Liver (tissue), 9 donors: ENCODE results near the gene MCFD2. TPM values are rescaled to one million over a fixed set of nuclear protein-coding genes. Genes with fewer than 3 reads are reported as not detected.

Experiments
- DNase-seq: peaks from one replicate; pipeline ENCODE4 v3.0.0-alpha.2; 2017; ENCODE audit warnings: low spot score
- H3K27ac ChIP-seq, 2 donors: one replicate each; pipeline ENCODE4 v1.7.0; 2013; ENCODE audit warnings: inconsistent platforms in 2 of 2, low read length in 2 of 2, control low read depth in 1 of 2, low read depth in 1 of 2, mild to moderate bottlenecking in 1 of 2
- H3K27me3 ChIP-seq, 4 donors: one replicate each; pipeline versions ENCODE4 v1.6.1 to v1.7.0; 2013; ENCODE audit warnings: low read length in 3 of 4, inconsistent platforms in 1 of 4, mild to moderate bottlenecking in 1 of 4, moderate library complexity in 1 of 4; ENCODE audit not compliant: control insufficient read depth in 4 of 4, insufficient read depth in 4 of 4
- H3K36me3 ChIP-seq, 4 donors: one replicate each; pipeline versions ENCODE4 v1.6.1 to v1.7.0; 2013; ENCODE audit warnings: low read length in 3 of 4, mild to moderate bottlenecking in 3 of 4, low read depth in 1 of 4, moderate library complexity in 1 of 4; ENCODE audit not compliant: control insufficient read depth in 4 of 4, insufficient read depth in 3 of 4
- H3K4me1 ChIP-seq, 4 donors: one replicate each; pipeline versions ENCODE4 v1.6.1 to v1.7.0; 2013; ENCODE audit warnings: low read length in 3 of 4, mild to moderate bottlenecking in 3 of 4, moderate library complexity in 1 of 4; ENCODE audit not compliant: control insufficient read depth in 4 of 4, insufficient read depth in 4 of 4
- H3K4me3 ChIP-seq, 3 donors: one replicate each; pipeline versions ENCODE4 v1.6.1 to v1.7.0; 2013; ENCODE audit warnings: low read length in 3 of 3, control low read depth in 1 of 3, low read depth in 1 of 3, mild to moderate bottlenecking in 1 of 3
- H3K9ac ChIP-seq, 2 donors: one replicate each; pipeline ENCODE4 v1.7.0; 2013; ENCODE audit warnings: low read length in 2 of 2, mild to moderate bottlenecking in 2 of 2, moderate library complexity in 2 of 2, control low read depth in 1 of 2, low read depth in 1 of 2
- H3K9me3 ChIP-seq, 4 donors: one replicate each; pipeline versions ENCODE4 v1.6.1 to v1.7.0; 2013; ENCODE audit warnings: low read length in 3 of 4; ENCODE audit not compliant: control insufficient read depth in 4 of 4
- EGR1 ChIP-seq, 2 donors: IDR thresholded peaks; 2 replicates each; pipeline ENCODE4 v1.6.1; 2016 to 2018; ENCODE audit warnings: antibody characterized with exemption in 2 of 2, low read depth in 2 of 2
- FOXA1 ChIP-seq: IDR thresholded peaks from 2 replicates; pipeline ENCODE4 v1.6.1; 2016; ENCODE audit warnings: antibody characterized with exemption
- FOXA2 ChIP-seq: IDR thresholded peaks from 2 replicates; pipeline ENCODE4 v1.6.1; 2016; ENCODE audit warnings: antibody characterized with exemption
- GABPA ChIP-seq, 2 donors: IDR thresholded peaks in 1 of 2; conservative IDR thresholded peaks in 1 of 2; 2 replicates each; pipeline ENCODE4 v1.6.1; 2016; ENCODE audit warnings: antibody characterized with exemption in 2 of 2, mild to moderate bottlenecking in 1 of 2, moderate library complexity in 1 of 2
- HNF4G ChIP-seq: IDR thresholded peaks from 2 replicates; pipeline ENCODE4 v1.6.1; 2016; ENCODE audit warnings: antibody characterized with exemption
- JUND ChIP-seq, 2 donors: IDR thresholded peaks; 2 replicates each; pipeline ENCODE4 v1.6.1; 2016; ENCODE audit warnings: antibody characterized with exemption in 2 of 2
- NR2F2 ChIP-seq: IDR thresholded peaks from 2 replicates; pipeline ENCODE4 v1.6.1; 2016; ENCODE audit warnings: antibody characterized with exemption
- RXRA ChIP-seq, 2 donors: IDR thresholded peaks; 2 replicates each; pipeline ENCODE4 v1.6.1; 2017 to 2018; ENCODE audit warnings: antibody characterized with exemption in 2 of 2, mild to moderate bottlenecking in 1 of 2
- SP1 ChIP-seq: IDR thresholded peaks from 2 replicates; pipeline ENCODE4 v1.6.1; 2018; ENCODE audit warnings: antibody characterized with exemption, mild to moderate bottlenecking
- TAF1 ChIP-seq: conservative IDR thresholded peaks from 2 replicates; pipeline ENCODE4 v1.6.1; 2016; ENCODE audit warnings: antibody characterized with exemption, mild to moderate bottlenecking
- YY1 ChIP-seq: IDR thresholded peaks from 2 replicates; pipeline ENCODE4 v1.6.1; 2016; ENCODE audit warnings: antibody characterized with exemption, mild to moderate bottlenecking
- WGBS: extraction: QIAGEN DNeasy Blood & Tissue Kit; methylation state at CpG from one replicate; pipeline ENCODE4 v1.1.7; 2013; 5-methylcytosine and 5-hydroxymethylcytosine counted together
- polyA plus RNA-seq, 2 donors: library from polyadenylated mRNA; stranded (reverse) in 1 of 2; unstranded in 1 of 2; fragments of 200-250 nt in 1 of 2; fragments of >200 nt in 1 of 2; fragmentation: Nextera tagmentation in 1 of 2; extraction: Ambion mirVana in 1 of 2; gene quantifications; one replicate each; pipeline versions ENCODE4 v1.2.1 to v1.2.3, GENCODE V29; 2013 to 2015
- total RNA-seq, 2 donors: library from RNA; depleted of rRNA; stranded (reverse); fragments of >200 nt; gene quantifications; one replicate each; pipeline ENCODE4 v1.2.3, GENCODE V29; 2014
- TF ChIP-seq, protein P1 (sequence below): IDR thresholded peaks from 2 replicates; pipeline ENCODE4 v1.6.1; 2016; ENCODE audit warnings: antibody characterized with exemption
- TF ChIP-seq, protein P2 (sequence below): IDR thresholded peaks from 2 replicates; pipeline ENCODE4 v1.6.1; 2016; ENCODE audit warnings: antibody characterized with exemption
- TF ChIP-seq, protein P3 (sequence below): IDR thresholded peaks from 2 replicates; pipeline ENCODE4 v1.6.1; 2016; ENCODE audit warnings: antibody characterized with exemption, mild to moderate bottlenecking
- TF ChIP-seq, protein P4 (sequence below): fragments of 150-350 bp; IDR thresholded peaks from 2 replicates; pipeline ENCODE4 v1.5.1; 2017; ENCODE audit warnings: improper control_type of control experiment, low read depth, low read length; ENCODE audit not compliant: missing input control
- TF ChIP-seq, protein P5 (sequence below): IDR thresholded peaks from 2 replicates; pipeline ENCODE4 v1.6.1; 2016; ENCODE audit warnings: antibody characterized with exemption
- donor health status: healthy.
- donor health status: healthy.
- donor health status: healthy.
- donor health status: healthy.
- donor health status: healthy.

Gene MCFD2
- total and polyA plus RNA-seq, 4 donors: 81.8 to 148 (median 129) TPM

DNA sequence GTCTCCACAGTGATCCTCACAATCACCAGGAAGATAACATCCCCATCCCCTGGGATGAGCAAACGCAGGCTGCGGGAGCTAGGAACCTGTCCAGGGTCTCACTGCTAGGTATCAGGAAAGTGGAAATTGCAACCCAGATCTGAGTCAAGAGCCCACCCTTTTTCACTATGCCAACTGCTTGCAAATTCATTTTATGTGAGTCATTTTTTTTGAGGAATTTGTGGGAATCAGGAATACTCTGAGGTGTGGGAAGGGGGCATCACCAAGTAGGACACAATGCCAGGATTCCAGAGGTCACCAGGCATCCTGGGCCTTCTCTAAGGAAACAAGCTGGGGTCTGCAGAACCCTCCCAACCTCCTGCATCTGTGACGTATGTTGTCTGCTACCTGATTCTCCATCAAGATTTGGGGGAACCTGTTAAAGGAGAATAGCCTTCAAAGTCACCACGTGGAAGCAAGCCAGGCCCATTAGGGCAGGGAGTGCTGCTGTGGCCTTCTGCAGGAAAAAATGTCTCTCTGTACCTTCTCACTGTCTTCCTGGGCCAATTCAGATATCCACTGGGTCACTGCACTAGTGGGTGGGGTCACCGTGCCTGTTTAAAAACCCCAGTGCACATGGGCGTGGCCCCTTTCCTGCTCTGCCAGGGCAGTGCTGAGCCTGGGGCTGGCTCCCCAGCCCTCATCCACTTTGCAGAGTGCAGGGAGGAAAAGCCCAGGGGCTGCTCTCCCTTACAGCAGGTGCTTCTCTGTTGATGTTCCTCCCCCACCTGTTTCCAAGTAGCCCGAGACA is 50.2 kb downstream of the MCFD2 start:
- Histone ChIP-seq H3K4me3 (no peak overlapping the region), H3K9ac (no peak overlapping the region), H3K36me3 (no peaks in the 10 kb centered on the region), H3K27me3 (no peaks in the 10 kb centered on the region), H3K9me3 (peaks cover 0 to 4% (median 0%) of the 10 kb centered on the region in 4 donors), H3K27ac (no peak overlapping the region), H3K4me1 (no peaks in the 10 kb centered on the region)
- 83% methylated on average over 7 of the region's 7 CpGs for WGBS
- TF ChIP-seq HNF4G: no peak
- TF ChIP-seq, protein P1, sequence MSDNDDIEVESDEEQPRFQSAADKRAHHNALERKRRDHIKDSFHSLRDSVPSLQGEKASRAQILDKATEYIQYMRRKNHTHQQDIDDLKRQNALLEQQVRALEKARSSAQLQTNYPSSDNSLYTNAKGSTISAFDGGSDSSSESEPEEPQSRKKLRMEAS: no peak
- TF ChIP-seq GABPA (IDR thresholded peaks at IDR 0.05 in 1 of 2, conservative IDR thresholded peaks at IDR 0.05 in 1 of 2): no peak
- TF ChIP-seq FOXA1: no peak
- TF ChIP-seq, protein P2, sequence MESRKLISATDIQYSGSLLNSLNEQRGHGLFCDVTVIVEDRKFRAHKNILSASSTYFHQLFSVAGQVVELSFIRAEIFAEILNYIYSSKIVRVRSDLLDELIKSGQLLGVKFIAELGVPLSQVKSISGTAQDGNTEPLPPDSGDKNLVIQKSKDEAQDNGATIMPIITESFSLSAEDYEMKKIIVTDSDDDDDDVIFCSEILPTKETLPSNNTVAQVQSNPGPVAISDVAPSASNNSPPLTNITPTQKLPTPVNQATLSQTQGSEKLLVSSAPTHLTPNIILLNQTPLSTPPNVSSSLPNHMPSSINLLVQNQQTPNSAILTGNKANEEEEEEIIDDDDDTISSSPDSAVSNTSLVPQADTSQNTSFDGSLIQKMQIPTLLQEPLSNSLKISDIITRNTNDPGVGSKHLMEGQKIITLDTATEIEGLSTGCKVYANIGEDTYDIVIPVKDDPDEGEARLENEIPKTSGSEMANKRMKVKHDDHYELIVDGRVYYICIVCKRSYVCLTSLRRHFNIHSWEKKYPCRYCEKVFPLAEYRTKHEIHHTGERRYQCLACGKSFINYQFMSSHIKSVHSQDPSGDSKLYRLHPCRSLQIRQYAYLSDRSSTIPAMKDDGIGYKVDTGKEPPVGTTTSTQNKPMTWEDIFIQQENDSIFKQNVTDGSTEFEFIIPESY: no peak
- no peak for TF ChIP-seq RXRA (IDR thresholded peaks at IDR 0.05)
- TF ChIP-seq, protein P3, sequence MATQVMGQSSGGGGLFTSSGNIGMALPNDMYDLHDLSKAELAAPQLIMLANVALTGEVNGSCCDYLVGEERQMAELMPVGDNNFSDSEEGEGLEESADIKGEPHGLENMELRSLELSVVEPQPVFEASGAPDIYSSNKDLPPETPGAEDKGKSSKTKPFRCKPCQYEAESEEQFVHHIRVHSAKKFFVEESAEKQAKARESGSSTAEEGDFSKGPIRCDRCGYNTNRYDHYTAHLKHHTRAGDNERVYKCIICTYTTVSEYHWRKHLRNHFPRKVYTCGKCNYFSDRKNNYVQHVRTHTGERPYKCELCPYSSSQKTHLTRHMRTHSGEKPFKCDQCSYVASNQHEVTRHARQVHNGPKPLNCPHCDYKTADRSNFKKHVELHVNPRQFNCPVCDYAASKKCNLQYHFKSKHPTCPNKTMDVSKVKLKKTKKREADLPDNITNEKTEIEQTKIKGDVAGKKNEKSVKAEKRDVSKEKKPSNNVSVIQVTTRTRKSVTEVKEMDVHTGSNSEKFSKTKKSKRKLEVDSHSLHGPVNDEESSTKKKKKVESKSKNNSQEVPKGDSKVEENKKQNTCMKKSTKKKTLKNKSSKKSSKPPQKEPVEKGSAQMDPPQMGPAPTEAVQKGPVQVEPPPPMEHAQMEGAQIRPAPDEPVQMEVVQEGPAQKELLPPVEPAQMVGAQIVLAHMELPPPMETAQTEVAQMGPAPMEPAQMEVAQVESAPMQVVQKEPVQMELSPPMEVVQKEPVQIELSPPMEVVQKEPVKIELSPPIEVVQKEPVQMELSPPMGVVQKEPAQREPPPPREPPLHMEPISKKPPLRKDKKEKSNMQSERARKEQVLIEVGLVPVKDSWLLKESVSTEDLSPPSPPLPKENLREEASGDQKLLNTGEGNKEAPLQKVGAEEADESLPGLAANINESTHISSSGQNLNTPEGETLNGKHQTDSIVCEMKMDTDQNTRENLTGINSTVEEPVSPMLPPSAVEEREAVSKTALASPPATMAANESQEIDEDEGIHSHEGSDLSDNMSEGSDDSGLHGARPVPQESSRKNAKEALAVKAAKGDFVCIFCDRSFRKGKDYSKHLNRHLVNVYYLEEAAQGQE: no peak
- TF ChIP-seq YY1: no peak
- no peak for TF ChIP-seq EGR1 (IDR thresholded peaks at IDR 0.05; ENCODE audit: low read depth in 2 of 2)
- no peak for TF ChIP-seq TAF1
- no peak for TF ChIP-seq SP1
- TF ChIP-seq NR2F2: no peak
- TF ChIP-seq FOXA2: no peak
- TF ChIP-seq JUND (IDR thresholded peaks at IDR 0.05): no peak
- TF ChIP-seq, protein P4, sequence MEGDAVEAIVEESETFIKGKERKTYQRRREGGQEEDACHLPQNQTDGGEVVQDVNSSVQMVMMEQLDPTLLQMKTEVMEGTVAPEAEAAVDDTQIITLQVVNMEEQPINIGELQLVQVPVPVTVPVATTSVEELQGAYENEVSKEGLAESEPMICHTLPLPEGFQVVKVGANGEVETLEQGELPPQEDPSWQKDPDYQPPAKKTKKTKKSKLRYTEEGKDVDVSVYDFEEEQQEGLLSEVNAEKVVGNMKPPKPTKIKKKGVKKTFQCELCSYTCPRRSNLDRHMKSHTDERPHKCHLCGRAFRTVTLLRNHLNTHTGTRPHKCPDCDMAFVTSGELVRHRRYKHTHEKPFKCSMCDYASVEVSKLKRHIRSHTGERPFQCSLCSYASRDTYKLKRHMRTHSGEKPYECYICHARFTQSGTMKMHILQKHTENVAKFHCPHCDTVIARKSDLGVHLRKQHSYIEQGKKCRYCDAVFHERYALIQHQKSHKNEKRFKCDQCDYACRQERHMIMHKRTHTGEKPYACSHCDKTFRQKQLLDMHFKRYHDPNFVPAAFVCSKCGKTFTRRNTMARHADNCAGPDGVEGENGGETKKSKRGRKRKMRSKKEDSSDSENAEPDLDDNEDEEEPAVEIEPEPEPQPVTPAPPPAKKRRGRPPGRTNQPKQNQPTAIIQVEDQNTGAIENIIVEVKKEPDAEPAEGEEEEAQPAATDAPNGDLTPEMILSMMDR: no peak
- TF ChIP-seq, protein P5, sequence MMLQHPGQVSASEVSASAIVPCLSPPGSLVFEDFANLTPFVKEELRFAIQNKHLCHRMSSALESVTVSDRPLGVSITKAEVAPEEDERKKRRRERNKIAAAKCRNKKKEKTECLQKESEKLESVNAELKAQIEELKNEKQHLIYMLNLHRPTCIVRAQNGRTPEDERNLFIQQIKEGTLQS: no peak
- DNase-seq: no peak
